ENCODE measurements around the gene CACNA1C.

CACNA1C gene

DNA sequence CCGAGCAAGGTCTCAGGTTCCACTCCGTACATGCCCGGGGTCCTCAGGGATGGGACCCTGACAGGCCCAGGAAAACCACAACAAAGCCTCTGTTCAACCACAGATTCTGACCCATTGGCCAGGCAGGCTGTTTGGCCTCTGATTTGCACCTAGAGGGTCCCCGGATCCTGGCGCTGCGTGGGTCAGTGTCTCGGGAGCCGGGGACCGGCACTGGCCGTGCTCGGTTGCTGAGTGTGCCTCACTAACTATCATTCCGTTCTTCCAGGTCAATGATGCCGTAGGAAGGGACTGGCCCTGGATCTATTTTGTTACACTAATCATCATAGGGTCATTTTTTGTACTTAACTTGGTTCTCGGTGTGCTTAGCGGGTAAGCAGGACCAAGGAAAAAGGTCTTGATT is 451.8 kb downstream of the CACNA1C start:
- H3K4me3 ChIP-seq (ENCODE audit: low read depth, low read length), result no peak overlapping the region
- TF ChIP-seq, protein P1, sequence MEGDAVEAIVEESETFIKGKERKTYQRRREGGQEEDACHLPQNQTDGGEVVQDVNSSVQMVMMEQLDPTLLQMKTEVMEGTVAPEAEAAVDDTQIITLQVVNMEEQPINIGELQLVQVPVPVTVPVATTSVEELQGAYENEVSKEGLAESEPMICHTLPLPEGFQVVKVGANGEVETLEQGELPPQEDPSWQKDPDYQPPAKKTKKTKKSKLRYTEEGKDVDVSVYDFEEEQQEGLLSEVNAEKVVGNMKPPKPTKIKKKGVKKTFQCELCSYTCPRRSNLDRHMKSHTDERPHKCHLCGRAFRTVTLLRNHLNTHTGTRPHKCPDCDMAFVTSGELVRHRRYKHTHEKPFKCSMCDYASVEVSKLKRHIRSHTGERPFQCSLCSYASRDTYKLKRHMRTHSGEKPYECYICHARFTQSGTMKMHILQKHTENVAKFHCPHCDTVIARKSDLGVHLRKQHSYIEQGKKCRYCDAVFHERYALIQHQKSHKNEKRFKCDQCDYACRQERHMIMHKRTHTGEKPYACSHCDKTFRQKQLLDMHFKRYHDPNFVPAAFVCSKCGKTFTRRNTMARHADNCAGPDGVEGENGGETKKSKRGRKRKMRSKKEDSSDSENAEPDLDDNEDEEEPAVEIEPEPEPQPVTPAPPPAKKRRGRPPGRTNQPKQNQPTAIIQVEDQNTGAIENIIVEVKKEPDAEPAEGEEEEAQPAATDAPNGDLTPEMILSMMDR (IDR thresholded peaks at IDR 0.05; ENCODE audit: low read depth, low read length), result no peak

DNA sequence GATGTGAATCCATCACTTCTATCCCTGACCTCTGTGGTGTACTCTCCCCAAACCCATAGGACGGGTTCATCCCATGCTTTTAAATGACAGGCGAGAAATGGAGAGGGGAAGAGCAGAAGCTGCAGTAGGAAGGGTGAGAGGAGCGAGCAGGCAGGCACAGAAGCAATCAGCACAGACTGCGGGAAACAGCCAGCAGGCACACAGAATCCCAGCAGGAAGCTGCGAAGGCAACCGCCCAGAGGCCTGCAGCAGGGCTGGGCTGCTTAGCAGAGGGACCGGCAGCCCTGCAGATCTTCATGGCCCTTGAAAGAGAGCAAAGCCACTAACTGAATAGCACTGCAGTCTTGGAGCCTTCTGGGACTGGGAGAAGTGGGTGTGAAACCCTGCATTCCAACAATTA is 455.0 kb downstream of the CACNA1C start:
- H3K4me3 ChIP-seq (ENCODE audit: low read depth, low read length), result no peak overlapping the region
- TF ChIP-seq, protein P1 (IDR thresholded peaks at IDR 0.05; ENCODE audit: low read depth, low read length), result no peak

DNA sequence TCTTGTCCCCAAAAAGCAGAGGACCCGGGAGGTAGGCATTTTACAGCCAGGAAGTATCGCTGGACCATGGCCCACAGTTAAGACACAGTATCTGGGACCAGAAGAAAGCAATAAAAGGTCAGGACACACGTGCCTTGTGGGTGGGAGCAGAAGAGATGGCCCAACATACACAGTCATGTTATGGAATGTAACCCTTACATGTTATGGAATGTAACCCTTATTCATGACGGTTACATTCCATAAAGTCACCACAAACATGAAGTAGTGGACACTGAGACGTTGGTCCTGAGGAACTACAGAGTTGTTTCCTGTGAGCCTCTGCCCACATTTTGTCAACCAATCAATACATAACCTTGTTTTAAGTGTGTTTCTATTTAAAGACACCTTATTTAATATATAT is 456.4 kb downstream of the CACNA1C start:
- H3K4me3 ChIP-seq (ENCODE audit: low read depth, low read length), result no peak overlapping the region
- TF ChIP-seq, protein P1 (IDR thresholded peaks at IDR 0.05; ENCODE audit: low read depth, low read length), result no peak

DNA sequence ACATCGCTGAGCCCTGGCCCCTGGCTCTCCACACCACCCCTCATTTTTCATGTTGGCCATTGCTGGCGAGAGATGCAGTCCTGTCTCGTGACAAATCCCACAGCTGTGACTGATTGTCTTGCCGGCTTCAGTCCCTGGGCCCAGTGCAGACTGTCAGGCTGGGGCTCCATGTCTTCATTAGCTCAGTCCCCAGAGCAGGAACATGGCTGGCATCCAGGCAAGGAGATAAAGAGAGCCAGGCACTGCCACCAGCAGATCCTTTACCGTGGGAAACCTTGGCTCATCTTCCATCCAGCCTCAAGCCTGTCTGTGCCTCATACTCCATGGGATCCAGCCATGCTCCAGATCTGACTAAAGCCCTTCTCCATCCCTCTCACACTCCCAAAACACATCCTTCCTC is 457.3 kb downstream of the CACNA1C start:
- TF ChIP-seq, protein P1 (IDR thresholded peaks at IDR 0.05; ENCODE audit: low read depth, low read length), result no peak
- no peak overlapping the region for H3K4me3 ChIP-seq (ENCODE audit: low read depth, low read length)

DNA sequence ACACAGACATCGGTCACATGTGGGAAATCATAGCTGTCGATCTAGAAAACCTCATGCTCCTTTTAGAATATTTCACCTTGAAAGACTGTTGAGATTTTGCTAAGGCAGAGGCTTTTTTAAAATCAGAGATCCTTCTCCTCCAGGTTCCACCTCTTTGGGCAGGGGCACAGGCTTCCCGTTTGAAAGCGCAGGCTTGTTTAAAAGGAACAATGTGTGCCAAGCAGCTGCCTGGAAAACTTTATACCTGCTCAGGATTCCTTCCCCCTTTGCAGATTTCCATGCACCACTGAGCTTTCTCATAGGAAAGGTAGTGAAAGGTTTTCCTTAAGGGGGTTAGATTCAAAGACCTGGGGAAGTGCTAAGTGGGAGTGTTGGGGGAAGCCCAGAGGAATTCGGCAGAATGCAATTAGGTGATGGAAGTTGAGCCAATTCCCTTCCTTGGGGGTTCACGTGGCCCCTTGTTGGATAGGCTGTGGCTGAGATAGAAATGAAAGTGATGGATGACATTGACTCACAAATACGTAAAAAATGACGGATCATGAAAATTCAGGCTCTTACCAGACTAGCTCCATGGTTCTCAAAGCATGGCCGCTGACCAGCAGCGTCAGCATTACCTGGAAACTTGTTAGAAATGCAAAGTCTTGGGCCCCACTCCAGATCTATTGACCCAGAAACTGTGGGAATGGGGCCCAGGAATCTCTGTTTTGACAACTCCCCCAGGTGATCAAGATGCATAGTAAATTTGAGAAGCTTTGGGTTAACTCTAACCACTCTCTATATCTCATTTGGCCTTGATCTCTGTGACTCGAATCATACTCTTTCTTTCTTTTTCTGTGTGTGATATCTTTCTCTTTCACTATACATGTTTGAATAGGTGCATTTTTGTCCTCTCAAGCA is 460.6 kb downstream of the CACNA1C start:
- no peak overlapping the region for H3K4me3 ChIP-seq (ENCODE audit: low read depth, low read length)
- TF ChIP-seq, protein P1 (IDR thresholded peaks at IDR 0.05; ENCODE audit: low read depth, low read length), result no peak

DNA sequence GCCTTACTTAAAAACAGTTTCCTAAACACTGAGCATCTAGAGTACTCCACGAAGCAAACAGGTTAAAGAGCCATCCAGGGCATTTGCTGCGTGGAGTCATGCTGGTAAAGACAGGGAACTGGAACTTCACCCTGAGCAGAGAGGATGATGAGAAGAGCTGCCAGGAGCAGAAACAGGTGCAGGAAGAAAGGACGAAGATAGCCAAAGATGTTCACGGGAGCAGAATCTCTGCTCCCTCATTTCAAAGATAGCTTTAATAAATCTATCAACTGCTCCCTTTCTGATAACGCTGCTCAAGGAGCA is 461.2 kb downstream of the CACNA1C start:
- H3K4me3 ChIP-seq (ENCODE audit: low read depth, low read length), result no peak overlapping the region
- TF ChIP-seq, protein P1 (IDR thresholded peaks at IDR 0.05; ENCODE audit: low read depth, low read length), result no peak

DNA sequence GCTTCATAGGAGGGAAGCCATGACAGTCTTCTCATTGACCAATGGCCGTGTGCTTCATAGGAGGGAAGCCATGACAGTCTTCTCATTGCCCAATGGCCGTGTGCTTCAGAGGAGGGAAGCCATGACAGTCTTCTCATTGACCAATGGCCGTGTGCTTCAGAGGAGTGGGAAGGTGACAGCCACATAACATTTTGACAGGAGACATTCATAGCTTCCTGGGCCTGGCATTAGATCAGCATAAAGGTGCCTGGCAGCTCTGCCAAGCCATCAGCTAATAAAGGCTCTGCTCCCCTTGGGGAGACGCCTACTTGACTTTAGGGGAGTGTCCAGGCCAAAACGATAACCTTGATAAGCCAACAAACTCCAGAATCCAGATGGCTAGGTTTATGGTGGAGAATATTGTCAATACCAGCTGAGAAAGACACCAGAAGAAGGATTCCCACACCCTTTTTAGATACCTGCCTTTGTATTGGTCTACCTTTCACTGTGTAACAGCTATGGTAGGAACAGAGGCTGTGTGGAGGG is 468.0 kb downstream of the CACNA1C start:
- TF ChIP-seq, protein P1 (IDR thresholded peaks at IDR 0.05; ENCODE audit: low read depth, low read length), result no peak
- H3K4me3 ChIP-seq (ENCODE audit: low read depth, low read length), result no peak overlapping the region

All from WI38 (cell line).